OCI-LY7 (cell line): Measurements from ENCODE around the gene ELL2. TPM values are rescaled to one million over a fixed set of nuclear protein-coding genes. Genes with fewer than 3 reads are reported as not detected.

ENCODE experiments used
- BruUV-seq: library from RNA; stranded (reverse); fragments of 400-500 nt; replicated peaks from 2 replicates; lab custom pipeline; 2021; lab: Mats Ljungman, UMichigan
- CTCF ChIA-PET: fragments of 300-600 bp; sonication (Branson Sonifier 250); formaldehyde crosslinking; loops from one replicate; lab custom pipeline; 2022; ENCODE audit warnings: antibody characterized with exemption; ENCODE audit not compliant: unreplicated experiment; lab: Charles Lee
- POLR2A ChIA-PET: fragments of 300-600 bp; sonication (Branson Sonifier 250); formaldehyde crosslinking; loops from one replicate; lab custom pipeline; 2022; ENCODE audit warnings: antibody characterized with exemption; lab: Charles Lee
- DNase-seq: peaks from one replicate; pipeline ENCODE4 v3.0.0-alpha.2; 2015; ENCODE audit warnings: low spot score
- H2AFZ ChIP-seq: fragments of 200-600 bp; sonication (generic), shearing (Covaris generic); 2 replicates; pipeline ENCODE4 v1.6.1; 2014; ENCODE audit warnings: mild to moderate bottlenecking, antibody characterized with exemption, low read length, moderate library complexity
- H3K27ac ChIP-seq: fragments of 200-600 bp; sonication (generic); 2 replicates; pipeline ENCODE4 v1.5.1; 2014; ENCODE audit warnings: mixed run types, low read depth, mild to moderate bottlenecking, moderate library complexity, low read length, inconsistent platforms; ENCODE audit not compliant: poor library complexity, severe bottlenecking
- H3K36me3 ChIP-seq: fragments of 200-600 bp; sonication (generic); 2 replicates; pipeline ENCODE4 v1.6.1; 2014; ENCODE audit warnings: mild to moderate bottlenecking, antibody characterized with exemption, low read length, moderate library complexity, mixed read lengths; ENCODE audit not compliant: insufficient read depth
- H3K4me1 ChIP-seq: fragments of 200-600 bp; sonication (generic); 2 replicates; pipeline ENCODE4 v1.5.1; 2014; ENCODE audit warnings: mild to moderate bottlenecking, low read length; ENCODE audit not compliant: insufficient read depth, poor library complexity, severe bottlenecking
- H3K4me2 ChIP-seq: fragments of 200-600 bp; sonication (generic); 2 replicates; pipeline ENCODE4 v1.6.1; 2014; ENCODE audit warnings: mild to moderate bottlenecking, low read length
- H3K4me3 ChIP-seq: fragments of 200-600 bp; sonication (generic); 2 replicates; pipeline ENCODE4 v1.5.1; 2014; ENCODE audit warnings: mild to moderate bottlenecking, low read depth, low read length; ENCODE audit not compliant: poor library complexity, severe bottlenecking
- H3K79me2 ChIP-seq: fragments of 200-600 bp; sonication (generic); 2 replicates; pipeline ENCODE4 v1.6.1; 2016; ENCODE audit warnings: low read depth, mild to moderate bottlenecking, low read length, moderate library complexity, mixed read lengths; ENCODE audit not compliant: insufficient read depth
- H3K9me2 ChIP-seq: fragments of 200-600 bp; sonication (generic); 2 replicates; pipeline ENCODE4 v1.6.1; 2016; ENCODE audit warnings: mild to moderate bottlenecking, low read length, mixed read lengths; ENCODE audit not compliant: insufficient read depth
- H3K9me3 ChIP-seq: fragments of 200-600 bp; sonication (generic); 2 replicates; pipeline ENCODE4 v1.6.1; 2014; ENCODE audit warnings: mild to moderate bottlenecking, mixed run types, low read length, mixed read lengths
- H4K20me1 ChIP-seq: fragments of 200-600 bp; sonication (generic); 2 replicates; pipeline ENCODE4 v1.6.1; 2014; ENCODE audit warnings: mild to moderate bottlenecking, antibody characterized with exemption, low read length, moderate library complexity, mixed read lengths; ENCODE audit not compliant: insufficient read depth
- EZH2phosphoT487 ChIP-seq: fragments of 200-600 bp; sonication (generic); IDR thresholded peaks from 2 replicates; pipeline ENCODE4 v1.6.1; 2018; ENCODE audit warnings: low read depth, borderline replicate concordance, mild to moderate bottlenecking, mixed run types, antibody characterized with exemption, low read length, moderate library complexity, mixed read lengths
- intact Hi-C: fragments of 100-400 bp; cut with micrococcal nuclease; formaldehyde crosslinking; loops from one replicate; pipeline ENCODE4 v1.10.0; 2022; ENCODE audit not compliant: unreplicated experiment
- total RNA-seq, 2 experiments: library from RNA; depleted of rRNA in 1 of 2; stranded (reverse); fragments of >200 nt in 1 of 2; shearing (Covaris generic) in 1 of 2; gene quantifications; 2 replicates each; pipeline ENCODE4 v1.2.3, GENCODE V29; 2014 to 2022
- TF ChIP-seq, protein P1 (sequence below): fragments of 200-600 bp; sonication (generic); conservative IDR thresholded peaks from 2 replicates; pipeline ENCODE4 v1.5.1; 2014; ENCODE audit warnings: mild to moderate bottlenecking, antibody characterized with exemption, low read length, moderate library complexity, mixed read lengths

The ELL2 gene
- total RNA-seq, 2 experiments from 2014 or later, result 0.98 to 4.7 TPM

DNA sequence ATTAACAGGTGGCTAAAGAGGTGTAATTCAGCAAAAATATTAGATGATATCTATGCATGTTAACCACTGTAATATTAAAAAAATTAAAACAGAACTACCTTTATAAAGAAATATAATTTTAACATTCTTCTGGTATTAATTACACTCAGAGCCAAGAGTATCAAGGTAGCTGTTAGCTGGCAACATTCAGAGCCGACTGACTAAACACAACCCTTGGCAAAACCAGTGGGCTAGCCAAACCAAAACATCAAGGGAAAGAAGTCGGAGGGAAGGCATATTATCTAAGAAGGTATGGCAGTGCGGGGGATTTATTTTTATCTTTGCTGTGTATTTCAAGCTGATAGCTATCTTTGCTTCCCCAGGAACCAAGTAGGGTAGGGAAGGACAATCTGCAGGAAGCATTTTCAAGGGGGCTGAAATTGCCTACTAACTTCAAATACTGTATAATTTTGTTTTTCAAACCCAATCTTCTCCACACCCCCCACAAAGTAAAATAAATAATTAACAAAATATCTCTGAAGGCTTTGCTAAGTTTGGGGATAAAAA, 24.0 kb downstream of the ELL2 start:
- Histone ChIP-seq H3K27ac (no peak overlapping the region), H3K9me2 (no peaks in the 10 kb centered on the region), H2AFZ (no peak overlapping the region), H3K79me2 (no peaks in the 10 kb centered on the region), H4K20me1 (no peaks in the 10 kb centered on the region), H3K36me3 (no peaks in the 10 kb centered on the region), H3K9me3 (no peaks in the 10 kb centered on the region), H3K4me3 (no peak overlapping the region), H3K4me2 (no peak overlapping the region), H3K4me1 (no peaks in the 10 kb centered on the region)
- CTCF ChIA-PET, result no interaction called here
- TF ChIP-seq EZH2phosphoT487, result no peak
- TF ChIP-seq, protein P1, sequence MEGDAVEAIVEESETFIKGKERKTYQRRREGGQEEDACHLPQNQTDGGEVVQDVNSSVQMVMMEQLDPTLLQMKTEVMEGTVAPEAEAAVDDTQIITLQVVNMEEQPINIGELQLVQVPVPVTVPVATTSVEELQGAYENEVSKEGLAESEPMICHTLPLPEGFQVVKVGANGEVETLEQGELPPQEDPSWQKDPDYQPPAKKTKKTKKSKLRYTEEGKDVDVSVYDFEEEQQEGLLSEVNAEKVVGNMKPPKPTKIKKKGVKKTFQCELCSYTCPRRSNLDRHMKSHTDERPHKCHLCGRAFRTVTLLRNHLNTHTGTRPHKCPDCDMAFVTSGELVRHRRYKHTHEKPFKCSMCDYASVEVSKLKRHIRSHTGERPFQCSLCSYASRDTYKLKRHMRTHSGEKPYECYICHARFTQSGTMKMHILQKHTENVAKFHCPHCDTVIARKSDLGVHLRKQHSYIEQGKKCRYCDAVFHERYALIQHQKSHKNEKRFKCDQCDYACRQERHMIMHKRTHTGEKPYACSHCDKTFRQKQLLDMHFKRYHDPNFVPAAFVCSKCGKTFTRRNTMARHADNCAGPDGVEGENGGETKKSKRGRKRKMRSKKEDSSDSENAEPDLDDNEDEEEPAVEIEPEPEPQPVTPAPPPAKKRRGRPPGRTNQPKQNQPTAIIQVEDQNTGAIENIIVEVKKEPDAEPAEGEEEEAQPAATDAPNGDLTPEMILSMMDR, result no peak
- BruUV-seq, result no TSS peak
- no peak for DNase-seq
- intact Hi-C loops, result no loop called here
- POLR2A ChIA-PET, result interaction anchor here (1.9 to 2.5 kb wide), 2 partner anchors 9 to 14 kb away, joined by 5 to 10 read pairs; no protein-coding TSS in a partner anchor

DNA sequence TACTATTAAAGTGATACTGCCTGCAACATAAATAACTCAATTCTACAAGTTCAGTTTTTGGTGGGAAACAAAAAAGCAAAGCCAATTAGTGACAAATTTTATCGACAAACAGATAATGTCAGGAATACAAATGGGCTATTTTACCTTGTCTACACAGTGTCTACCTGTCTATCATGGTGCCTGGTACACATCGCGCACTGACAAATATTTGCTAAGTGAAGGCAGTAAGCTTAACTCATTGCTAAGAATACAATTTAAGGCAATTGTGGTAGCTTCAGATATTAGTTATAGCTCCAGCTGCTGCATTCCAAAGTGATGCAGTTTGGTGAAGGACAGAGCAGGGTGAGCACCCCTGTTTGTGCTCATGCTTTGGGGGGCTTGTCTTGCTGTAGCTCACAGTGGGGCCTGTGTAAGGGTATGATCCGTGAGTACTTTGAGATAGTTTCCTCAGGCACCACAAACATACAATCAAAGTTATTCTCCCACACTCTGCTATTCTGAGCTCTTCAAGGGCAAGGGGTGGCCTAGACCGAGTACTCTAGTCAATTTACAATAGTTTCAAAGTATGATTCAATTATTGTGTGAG, 24.7 kb downstream of the ELL2 start:
- BruUV-seq, result no TSS peak
- CTCF ChIA-PET, result no interaction called here

More for the DNA sequence above, 24.7 kb downstream of the ELL2 start:
- TF ChIP-seq, protein P1, result no peak
- no peak for TF ChIP-seq EZH2phosphoT487
- H3K9me2 ChIP-seq, result no peaks in the 10 kb centered on the region
- no peak overlapping the region for H3K4me3 ChIP-seq
- no peaks in the 10 kb centered on the region for H3K4me1 ChIP-seq
- H3K36me3 ChIP-seq, result no peaks in the 10 kb centered on the region
- H3K79me2 ChIP-seq, result no peaks in the 10 kb centered on the region
- no peak overlapping the region for H2AFZ ChIP-seq
- H3K9me3 ChIP-seq, result no peaks in the 10 kb centered on the region
- intact Hi-C loops, result no loop called here
- H3K4me2 ChIP-seq, result no peak overlapping the region
- POLR2A ChIA-PET, result interaction anchor here (0.7 to 2.5 kb wide), 6 partner anchors 7 to 524 kb away, joined by 3 to 10 read pairs (median 6); no protein-coding TSS in a partner anchor
- no peak overlapping the region for H3K27ac ChIP-seq
- no peaks in the 10 kb centered on the region for H4K20me1 ChIP-seq
- DNase-seq, result no peak
